Ishikawa (cell line): ENCODE measurements around the gene PFAS.

Experiments used
- CEBPB ChIP-seq: IDR thresholded peaks from 2 replicates; pipeline ENCODE4 v1.6.1; 2012
- EGR1 ChIP-seq: IDR thresholded peaks from 2 replicates; pipeline ENCODE4 v1.6.1; 2012
- EP300 ChIP-seq: IDR thresholded peaks from 2 replicates; pipeline ENCODE4 v1.6.1; 2012; ENCODE audit warnings: borderline replicate concordance
- NFIC ChIP-seq: IDR thresholded peaks from 2 replicates; pipeline ENCODE4 v1.6.1; 2012
- RAD21 ChIP-seq: IDR thresholded peaks from 2 replicates; pipeline ENCODE4 v1.6.1; 2012; ENCODE audit warnings: low read depth
- TCF12 ChIP-seq: IDR thresholded peaks from 2 replicates; pipeline ENCODE4 v1.6.1; 2012; ENCODE audit warnings: low read depth
- TF ChIP-seq, protein P1 (sequence below): IDR thresholded peaks from 2 replicates; pipeline ENCODE4 v1.6.1; 2012

DNA sequence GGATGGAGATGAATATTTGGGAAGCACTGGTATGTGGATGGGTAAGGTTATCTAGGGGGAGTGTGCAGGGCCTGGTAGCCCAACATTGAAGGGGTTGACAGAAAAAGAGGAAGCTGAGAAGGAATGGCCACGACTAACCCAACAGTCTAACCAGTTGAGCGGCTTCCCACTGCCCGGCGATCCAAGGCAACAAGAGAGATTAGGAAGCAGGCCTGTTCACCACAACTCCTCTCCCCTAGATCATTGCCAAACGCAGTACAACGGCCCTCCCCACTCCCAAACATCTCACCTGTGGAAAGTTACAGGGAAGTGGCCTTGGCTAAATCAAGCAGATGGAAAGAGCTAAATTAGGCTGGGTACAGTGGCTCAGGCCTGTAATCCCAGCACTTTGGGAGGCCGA, 28.2 kb downstream of the PFAS start:
- no peak for TF ChIP-seq NFIC
- TF ChIP-seq, protein P1, sequence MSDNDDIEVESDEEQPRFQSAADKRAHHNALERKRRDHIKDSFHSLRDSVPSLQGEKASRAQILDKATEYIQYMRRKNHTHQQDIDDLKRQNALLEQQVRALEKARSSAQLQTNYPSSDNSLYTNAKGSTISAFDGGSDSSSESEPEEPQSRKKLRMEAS, result no peak
- TF ChIP-seq EGR1, result no peak
- TF ChIP-seq EP300, result no peak
- no peak for TF ChIP-seq TCF12
- TF ChIP-seq RAD21, result no peak
- no peak for TF ChIP-seq CEBPB
